ENCODE data around the gene MAP2K4.

Gene MAP2K4

DNA sequence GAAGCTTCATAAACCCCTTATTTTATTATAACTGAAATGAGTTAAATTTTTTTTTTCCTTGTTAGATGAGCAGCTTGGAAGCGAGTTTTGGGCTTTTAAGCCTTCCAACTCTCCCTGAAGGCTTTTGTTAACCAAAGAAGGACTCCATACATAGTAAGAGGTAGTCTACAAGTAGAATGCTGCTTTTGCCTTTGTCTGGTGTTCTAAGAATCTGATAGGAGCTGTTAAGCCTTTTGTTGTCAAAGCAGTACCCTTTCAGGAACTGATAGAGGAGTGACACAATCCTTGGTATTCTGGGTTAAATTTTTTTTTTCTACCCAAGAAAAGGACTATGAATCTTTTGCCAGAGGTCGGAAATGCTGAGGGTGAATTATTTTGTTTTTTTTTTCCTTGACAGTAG lies 26.1 kb downstream of the MAP2K4 start:
- Histone ChIP-seq H3K36me3 (peaks cover 4 to 20% (median 7%) of the 10 kb centered on the region in 11 experiments; a peak in 14 of 22 replicates), H3K27me3 (no peaks in the 10 kb centered on the region), H3K4me3 (no peak overlapping the region), H4K20me1 (peaks cover 29 to 93% (median 67%) of the 10 kb centered on the region in 11 experiments; a peak in 20 of 22 replicates), H3K4me2 (no peak overlapping the region), H3K4me1 (peaks cover 0 to 2% (median 0%) of the 10 kb centered on the region in 10 experiments; a peak in 4 of 20 replicates), H3K9me3 (replicated peaks in 1 of 11) (peaks cover 0 to 15% (median 3%) of the 10 kb centered on the region in 11 experiments; a peak in 5 of 22 replicates), H3K27ac (no peak overlapping the region), H3K9ac (no peak overlapping the region)
- TF ChIP-seq Cebpa-rat (IDR thresholded peaks at IDR 0.05): no peak

DNA sequence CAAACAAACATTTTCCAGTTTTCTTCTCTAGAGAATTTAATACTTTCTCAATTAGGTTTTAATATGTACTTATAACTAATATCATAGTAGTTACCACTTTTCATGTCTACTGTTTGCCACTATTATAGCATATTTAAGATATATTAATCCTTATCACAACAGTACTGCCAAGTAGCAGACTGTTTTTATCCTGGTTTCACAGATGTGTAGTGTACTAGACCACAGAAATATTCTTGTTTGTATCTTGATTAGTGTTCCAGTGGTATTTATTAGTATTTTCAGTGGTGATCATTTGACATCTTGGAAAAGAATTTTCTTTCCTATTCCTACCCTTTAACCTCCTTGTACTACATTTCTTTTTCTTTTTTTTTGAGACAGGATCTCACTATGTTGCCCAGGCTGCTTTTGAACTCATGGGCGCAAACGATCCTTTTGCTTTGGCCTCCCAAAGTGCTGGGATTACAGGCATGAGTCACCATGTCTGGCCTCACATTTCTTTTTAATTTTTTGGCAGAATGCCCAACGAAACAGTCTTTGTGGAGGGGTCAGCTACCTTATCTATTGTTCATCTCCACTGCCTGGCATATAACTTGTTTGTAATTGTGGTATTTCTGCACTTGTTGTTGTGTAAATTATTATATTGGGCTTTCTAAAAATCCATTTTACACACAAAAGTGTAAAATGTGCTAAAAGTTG lies 27.2 kb downstream of the MAP2K4 start:
- Histone ChIP-seq H3K4me3 (no peak overlapping the region), H3K9ac (no peak overlapping the region), H4K20me1 (peaks cover 31 to 98% (median 75%) of the 10 kb centered on the region in 11 experiments; a peak in 20 of 22 replicates), H3K27ac (no peak overlapping the region), H3K4me1 (no peaks in the 10 kb centered on the region), H3K36me3 (peaks cover 0 to 13% (median 5%) of the 10 kb centered on the region in 11 experiments; a peak in 11 of 22 replicates), H3K4me2 (no peak overlapping the region), H3K27me3 (no peaks in the 10 kb centered on the region), H3K9me3 (replicated peaks in 1 of 11) (peaks cover 0 to 9% (median 3%) of the 10 kb centered on the region in 11 experiments; a peak in 2 of 22 replicates)
- no peak for TF ChIP-seq Cebpa-rat (IDR thresholded peaks at IDR 0.05)

GRCh38 chr17:12048843-12049473 lies 28.3 kb downstream of the MAP2K4 start:
- Histone ChIP-seq H3K4me1 (no peaks in the 10 kb centered on the region), H3K9me3 (replicated peaks in 1 of 11) (peaks cover 0 to 9% (median 0%) of the 10 kb centered on the region in 11 experiments; a peak in 2 of 22 replicates), H3K36me3 (peaks cover 0 to 6% (median 4%) of the 10 kb centered on the region in 11 experiments; a peak in 7 of 22 replicates), H3K4me3 (no peak overlapping the region), H3K4me2 (no peak overlapping the region), H3K27me3 (no peaks in the 10 kb centered on the region), H3K27ac (no peak overlapping the region), H4K20me1 (peaks cover 31 to 100% (median 78%) of the 10 kb centered on the region in 11 experiments; a peak in 20 of 22 replicates), H3K9ac (no peak overlapping the region)
- TF ChIP-seq Cebpa-rat (IDR thresholded peaks at IDR 0.05): no peak

DNA sequence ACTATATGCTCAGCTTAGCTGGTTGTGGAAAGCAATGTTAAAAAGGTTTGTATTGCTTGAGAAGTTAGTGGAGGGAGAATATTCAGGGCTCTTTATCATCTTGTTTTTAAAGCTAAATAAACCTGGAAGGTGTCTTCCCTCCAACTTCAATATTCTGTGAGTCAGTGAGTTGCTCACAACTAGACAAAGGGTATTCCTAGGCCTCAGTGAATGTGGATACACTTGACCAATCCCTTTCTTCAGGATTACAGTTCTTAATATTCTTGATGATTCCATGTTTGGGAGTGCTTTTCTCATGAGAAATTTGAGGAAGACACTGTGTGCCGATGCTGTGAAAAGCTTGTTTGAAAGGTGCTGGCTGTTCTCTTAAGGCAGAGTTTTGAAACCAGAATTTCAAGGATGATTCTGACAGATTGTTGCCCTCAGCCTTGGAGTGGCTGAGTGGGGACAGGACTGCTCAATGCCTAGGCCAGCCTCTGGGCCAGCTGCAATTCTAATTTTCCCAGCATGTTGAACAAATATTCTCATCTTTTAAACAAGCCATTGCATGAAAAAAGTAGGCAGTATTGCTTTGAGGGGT lies 30.1 kb downstream of the MAP2K4 start:
- H4K20me1 ChIP-seq: peaks cover 28 to 100% (median 74%) of the 10 kb centered on the region in 11 experiments; a peak in 20 of 22 replicates
- no peak overlapping the region for H3K27ac ChIP-seq
- H3K36me3 ChIP-seq: peaks cover 0 to 7% (median 0%) of the 10 kb centered on the region in 11 experiments; a peak in 3 of 22 replicates
- H3K4me3 ChIP-seq: no peak overlapping the region
- H3K4me1 ChIP-seq: no peaks in the 10 kb centered on the region
- peaks cover 0 to 5% (median 0%) of the 10 kb centered on the region in 11 experiments; a peak in 1 of 22 replicates for H3K9me3 ChIP-seq (replicated peaks in 1 of 11)
- H3K4me2 ChIP-seq: no peak overlapping the region
- no peak overlapping the region for H3K9ac ChIP-seq
- no peak for TF ChIP-seq Cebpa-rat (IDR thresholded peaks at IDR 0.05)
- no peaks in the 10 kb centered on the region for H3K27me3 ChIP-seq

DNA sequence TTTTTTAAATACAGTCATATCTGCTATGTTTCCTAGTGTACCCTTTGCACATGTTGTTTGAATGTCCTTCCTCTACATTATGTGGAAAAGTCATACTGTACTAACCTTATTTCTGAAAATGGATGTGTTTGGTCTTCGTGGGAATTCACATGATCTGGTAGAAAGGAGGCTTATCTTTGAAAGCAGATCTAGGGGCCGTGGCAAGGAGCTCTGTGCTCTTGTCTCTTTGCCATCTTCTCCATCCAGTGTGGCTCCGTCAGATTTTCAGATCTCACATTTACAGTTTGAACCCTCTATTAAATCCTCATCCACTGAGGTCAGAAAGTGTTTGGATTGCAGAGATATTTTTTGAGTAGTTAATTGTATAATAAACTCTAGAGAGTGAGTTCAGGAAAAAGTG lies 32.9 kb downstream of the MAP2K4 start:
- Histone ChIP-seq H3K9me3 (replicated peaks in 1 of 11) (no peaks in the 10 kb centered on the region), H3K9ac (no peak overlapping the region), H4K20me1 (peaks cover 19 to 96% (median 66%) of the 10 kb centered on the region in 11 experiments; a peak in 20 of 22 replicates), H3K4me2 (no peak overlapping the region), H3K4me1 (no peaks in the 10 kb centered on the region), H3K36me3 (peaks cover 0 to 27% (median 11%) of the 10 kb centered on the region in 11 experiments; a peak in 9 of 22 replicates), H3K27ac (no peak overlapping the region), H3K4me3 (no peak overlapping the region), H3K27me3 (no peaks in the 10 kb centered on the region)
- TF ChIP-seq Cebpa-rat (IDR thresholded peaks at IDR 0.05): no peak

GRCh38 chr17:12055889-12056288 lies 35.2 kb downstream of the MAP2K4 start:
- Histone ChIP-seq H3K9me3 (replicated peaks in 1 of 11) (no peaks in the 10 kb centered on the region), H3K27ac (no peak overlapping the region), H3K9ac (no peak overlapping the region), H4K20me1 (peaks cover 7 to 85% (median 45%) of the 10 kb centered on the region in 11 experiments; a peak in 18 of 22 replicates), H3K4me3 (no peak overlapping the region), H3K36me3 (peaks cover 0 to 44% (median 22%) of the 10 kb centered on the region in 11 experiments; a peak in 16 of 22 replicates), H3K4me1 (no peaks in the 10 kb centered on the region), H3K4me2 (no peak overlapping the region), H3K27me3 (no peaks in the 10 kb centered on the region)
- TF ChIP-seq Cebpa-rat (IDR thresholded peaks at IDR 0.05): no peak

DNA sequence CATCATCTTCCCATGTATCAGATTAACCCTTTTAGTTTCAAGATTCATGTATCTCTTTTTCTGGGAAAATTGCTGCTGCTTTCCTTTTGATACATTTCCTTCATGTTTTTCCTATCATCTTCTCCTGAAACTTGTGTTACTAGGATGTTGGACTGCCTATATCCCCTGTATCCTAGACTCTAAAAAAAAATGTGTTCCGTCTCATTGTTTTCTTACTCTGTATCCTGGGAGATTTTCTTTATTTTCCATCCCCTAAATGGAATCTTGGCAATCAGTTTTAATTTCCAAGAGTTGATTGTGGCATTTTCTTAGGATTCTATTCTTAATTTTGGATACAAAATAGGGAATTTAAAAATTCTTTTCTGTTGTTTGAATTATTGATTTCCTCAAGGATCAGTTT lies 36.8 kb downstream of the MAP2K4 start:
- H3K4me3 ChIP-seq: no peak overlapping the region
- no peaks in the 10 kb centered on the region for H3K27me3 ChIP-seq
- H3K36me3 ChIP-seq: peaks cover 15 to 60% (median 37%) of the 10 kb centered on the region in 11 experiments
- H3K9ac ChIP-seq: no peak overlapping the region
- H3K4me1 ChIP-seq: no peaks in the 10 kb centered on the region
- H4K20me1 ChIP-seq: peaks cover 0 to 83% (median 34%) of the 10 kb centered on the region in 11 experiments; a peak in 13 of 22 replicates
- no peak overlapping the region for H3K4me2 ChIP-seq
- peaks cover 0 to 7% (median 5%) of the 10 kb centered on the region in 11 experiments; a peak in 9 of 22 replicates for H3K9me3 ChIP-seq (replicated peaks in 1 of 11)
- no peak overlapping the region for H3K27ac ChIP-seq
- no peak for TF ChIP-seq Cebpa-rat (IDR thresholded peaks at IDR 0.05)

DNA sequence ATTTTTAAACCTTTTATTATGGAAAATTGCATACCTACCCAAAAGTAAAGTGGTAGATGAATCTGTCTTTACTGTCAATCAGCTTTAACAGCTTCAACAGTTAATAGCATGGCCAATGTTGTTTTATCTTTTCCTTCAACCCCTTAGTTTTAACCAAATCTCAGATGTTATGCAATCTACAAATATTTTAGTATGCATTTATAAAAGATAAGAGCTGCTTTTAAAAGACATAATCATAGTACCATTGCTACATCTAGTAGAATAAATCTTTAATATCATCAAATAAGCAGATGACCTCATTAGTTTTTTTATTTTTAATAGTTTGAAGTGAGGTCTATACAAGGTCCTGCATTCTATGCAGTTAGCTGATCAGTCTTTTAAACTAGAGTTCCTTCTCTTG lies 37.9 kb downstream of the MAP2K4 start:
- Histone ChIP-seq H3K4me3 (no peak overlapping the region), H3K27ac (no peak overlapping the region), H3K4me1 (no peaks in the 10 kb centered on the region), H3K27me3 (no peaks in the 10 kb centered on the region), H3K9me3 (replicated peaks in 1 of 11) (peaks cover 0 to 17% (median 8%) of the 10 kb centered on the region in 11 experiments; a peak in 9 of 22 replicates), H4K20me1 (peaks cover 0 to 73% (median 25%) of the 10 kb centered on the region in 11 experiments; a peak in 12 of 22 replicates), H3K9ac (no peak overlapping the region), H3K36me3 (peaks cover 25 to 70% (median 45%) of the 10 kb centered on the region in 11 experiments), H3K4me2 (no peak overlapping the region)
- TF ChIP-seq Cebpa-rat (IDR thresholded peaks at IDR 0.05): no peak

DNA sequence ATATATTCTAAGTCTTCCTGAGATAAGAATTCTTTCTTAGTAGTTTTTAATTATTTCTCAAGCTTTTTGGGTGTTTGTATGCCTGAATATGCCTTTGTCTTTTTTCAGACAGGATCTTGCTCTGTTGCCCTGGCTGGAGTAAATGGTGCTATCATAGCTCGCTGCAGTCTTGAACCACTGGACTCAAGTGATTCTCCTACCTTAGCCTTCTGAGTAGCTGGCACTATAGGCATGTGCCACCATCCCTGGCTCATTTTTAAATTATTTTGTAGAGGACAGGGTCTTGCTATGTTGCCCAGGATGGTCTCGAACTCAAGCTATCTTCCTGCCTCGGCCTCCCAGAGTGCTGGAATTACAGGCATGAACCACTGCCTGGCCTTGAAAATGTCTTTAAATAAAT lies 41.6 kb downstream of the MAP2K4 start:
- Histone ChIP-seq H3K27ac (no peak overlapping the region), H3K4me1 (no peaks in the 10 kb centered on the region), H3K36me3 (peaks cover 57 to 96% (median 73%) of the 10 kb centered on the region in 11 experiments), H3K4me3 (no peak overlapping the region), H3K9ac (no peak overlapping the region), H3K4me2 (no peak overlapping the region), H3K27me3 (no peaks in the 10 kb centered on the region), H3K9me3 (replicated peaks in 1 of 11) (peaks cover 11 to 30% (median 16%) of the 10 kb centered on the region in 11 experiments; a peak in 16 of 22 replicates), H4K20me1 (peaks cover 0 to 41% (median 9%) of the 10 kb centered on the region in 11 experiments; a peak in 7 of 22 replicates)
- TF ChIP-seq Cebpa-rat (IDR thresholded peaks at IDR 0.05): no peak
